Lower lobe of right lung (tissue), 2 donors: ENCODE data around the gene RGS7BP. TPM values are rescaled to one million over a fixed set of nuclear protein-coding genes. Genes with fewer than 3 reads are reported as not detected.

Experiments used
- ATAC-seq, 2 donors: fragments of 200-7000 bp; cut with Tn5 transposase; one replicate each; pipeline ENCODE4 v1.9.1; 2020 to 2022; ENCODE audit warnings: mild to moderate bottlenecking in 2 of 2, moderate library complexity in 2 of 2
- DNase-seq: peaks from one replicate; pipeline ENCODE4 v3.0.0-alpha.2; 2020
- H3K27ac ChIP-seq: fragments of 200-600 bp; one replicate; pipeline ENCODE4 v1.8.0; 2022
- H3K27me3 ChIP-seq: fragments of 200-600 bp; one replicate; pipeline ENCODE4 v1.8.0; 2022; ENCODE audit warnings: low read depth
- H3K36me3 ChIP-seq: fragments of 200-600 bp; one replicate; pipeline ENCODE4 v1.8.0; 2022; ENCODE audit warnings: mild to moderate bottlenecking
- H3K4me1 ChIP-seq: fragments of 200-600 bp; one replicate; pipeline ENCODE4 v1.8.0; 2022
- H3K4me3 ChIP-seq: fragments of 200-600 bp; one replicate; pipeline ENCODE4 v1.8.0; 2022; ENCODE audit warnings: mild to moderate bottlenecking
- H3K9me3 ChIP-seq: fragments of 200-600 bp; one replicate; pipeline ENCODE4 v1.8.0; 2022
- intact Hi-C: fragments of 100-400 bp; cut with DNase I; formaldehyde crosslinking; loops from one replicate; pipeline ENCODE4 v1.11.0; 2022
- total RNA-seq: library from RNA; stranded (reverse); fragmentation: NEBNext Ultra II Directional; extraction: Animal tissue kit (Norgen Biotek cat#: 25700); gene quantifications from one replicate; pipeline ENCODE4 v1.2.1, GENCODE V29; 2021
- TF ChIP-seq, protein P1 (sequence below): fragments of 200-600 bp; IDR thresholded peaks from one replicate; pipeline ENCODE4 v1.8.0; 2022; ENCODE audit warnings: antibody characterized with exemption, mild to moderate bottlenecking
- donor health status: DM: no; HTN: yes; CAD: no; lungs with severe emphysema.

RGS7BP gene
- total RNA-seq, 1 donor from 2014 or later, result 1.6 TPM

DNA sequence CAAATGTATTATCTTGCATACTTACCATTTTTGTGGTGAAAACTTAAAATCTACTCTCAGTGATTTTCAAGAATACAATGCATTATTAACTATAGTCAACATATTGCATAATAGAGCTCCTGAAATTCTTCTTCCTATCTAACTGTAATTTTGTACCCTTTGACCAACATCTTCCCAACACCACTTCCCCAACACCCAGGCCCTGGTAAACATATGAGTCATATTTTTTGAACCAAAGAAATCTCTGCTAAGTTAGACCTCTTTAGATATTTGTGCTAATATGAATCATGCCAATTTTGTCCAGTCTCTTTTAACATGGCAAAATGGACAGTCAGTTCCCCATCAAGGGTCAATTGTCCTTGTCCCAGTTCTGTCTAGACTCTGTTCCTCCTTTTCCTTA, 18.5 kb upstream of the RGS7BP start:
- Histone ChIP-seq H3K27ac (no peak overlapping the region), H3K27me3 (no peaks in the 10 kb centered on the region), H3K9me3 (no peaks in the 10 kb centered on the region), H3K4me1 (no peaks in the 10 kb centered on the region), H3K36me3 (no peaks in the 10 kb centered on the region), H3K4me3 (no peak overlapping the region)
- DNase-seq, result no peak
- intact Hi-C loops, result no loop called here
- ATAC-seq, result no peak
- TF ChIP-seq, protein P1, sequence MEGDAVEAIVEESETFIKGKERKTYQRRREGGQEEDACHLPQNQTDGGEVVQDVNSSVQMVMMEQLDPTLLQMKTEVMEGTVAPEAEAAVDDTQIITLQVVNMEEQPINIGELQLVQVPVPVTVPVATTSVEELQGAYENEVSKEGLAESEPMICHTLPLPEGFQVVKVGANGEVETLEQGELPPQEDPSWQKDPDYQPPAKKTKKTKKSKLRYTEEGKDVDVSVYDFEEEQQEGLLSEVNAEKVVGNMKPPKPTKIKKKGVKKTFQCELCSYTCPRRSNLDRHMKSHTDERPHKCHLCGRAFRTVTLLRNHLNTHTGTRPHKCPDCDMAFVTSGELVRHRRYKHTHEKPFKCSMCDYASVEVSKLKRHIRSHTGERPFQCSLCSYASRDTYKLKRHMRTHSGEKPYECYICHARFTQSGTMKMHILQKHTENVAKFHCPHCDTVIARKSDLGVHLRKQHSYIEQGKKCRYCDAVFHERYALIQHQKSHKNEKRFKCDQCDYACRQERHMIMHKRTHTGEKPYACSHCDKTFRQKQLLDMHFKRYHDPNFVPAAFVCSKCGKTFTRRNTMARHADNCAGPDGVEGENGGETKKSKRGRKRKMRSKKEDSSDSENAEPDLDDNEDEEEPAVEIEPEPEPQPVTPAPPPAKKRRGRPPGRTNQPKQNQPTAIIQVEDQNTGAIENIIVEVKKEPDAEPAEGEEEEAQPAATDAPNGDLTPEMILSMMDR, result no peak

DNA sequence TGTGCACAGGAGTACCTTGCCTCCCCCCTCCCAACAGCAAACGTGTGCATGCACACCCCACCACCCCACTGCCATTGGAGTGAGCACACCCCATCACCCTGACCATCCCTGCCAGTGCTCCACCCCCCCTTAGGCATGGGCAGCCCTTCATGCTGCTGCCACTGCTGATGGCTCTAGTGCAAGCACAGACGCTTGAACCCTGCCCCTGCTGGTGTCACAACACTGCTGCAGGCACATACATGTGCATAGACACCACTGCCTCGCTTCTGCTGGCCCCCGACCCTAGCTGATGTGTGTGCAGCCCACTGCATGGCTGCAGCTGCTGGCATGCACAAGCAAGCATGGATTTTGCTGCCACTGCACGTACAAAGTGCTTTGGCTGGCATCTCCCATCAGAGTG, 16.0 kb upstream of the RGS7BP start:
- Histone ChIP-seq H3K4me3 (no peak overlapping the region), H3K36me3 (no peaks in the 10 kb centered on the region), H3K27me3 (no peaks in the 10 kb centered on the region), H3K4me1 (no peaks in the 10 kb centered on the region), H3K9me3 (no peaks in the 10 kb centered on the region), H3K27ac (no peak overlapping the region)
- TF ChIP-seq, protein P1, result no peak
- intact Hi-C loops, result no loop called here
- DNase-seq (no peak), ATAC-seq (peak in 1 of 2 donors; percentile 34)

DNA sequence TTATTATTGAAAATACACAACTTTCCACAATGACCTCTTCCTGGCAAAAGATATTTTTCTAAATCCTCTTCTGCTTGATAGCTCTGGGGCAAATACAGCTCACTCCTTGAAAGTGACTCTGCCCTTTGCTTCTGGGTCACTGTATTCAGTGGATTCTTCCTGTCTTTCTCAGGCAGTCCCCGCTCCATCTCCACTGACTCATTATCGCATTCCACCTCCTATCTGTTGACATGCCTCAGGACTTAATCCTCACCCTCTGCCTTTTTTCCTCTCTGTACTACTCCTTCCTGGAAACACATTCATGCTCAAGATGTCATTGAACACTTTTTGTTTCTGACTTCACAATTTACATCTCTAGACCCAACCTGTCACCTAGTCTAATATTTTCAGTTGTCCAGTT, 8.4 kb upstream of the RGS7BP start:
- Histone ChIP-seq H3K9me3 (no peaks in the 10 kb centered on the region), H3K27ac (no peak overlapping the region), H3K27me3 (peaks cover 5% of the 10 kb centered on the region), H3K4me3 (no peak overlapping the region), H3K4me1 (no peaks in the 10 kb centered on the region), H3K36me3 (no peaks in the 10 kb centered on the region)
- DNase-seq (no peak), ATAC-seq (no peak)
- intact Hi-C loops, result no loop called here
- TF ChIP-seq, protein P1, result no peak

DNA sequence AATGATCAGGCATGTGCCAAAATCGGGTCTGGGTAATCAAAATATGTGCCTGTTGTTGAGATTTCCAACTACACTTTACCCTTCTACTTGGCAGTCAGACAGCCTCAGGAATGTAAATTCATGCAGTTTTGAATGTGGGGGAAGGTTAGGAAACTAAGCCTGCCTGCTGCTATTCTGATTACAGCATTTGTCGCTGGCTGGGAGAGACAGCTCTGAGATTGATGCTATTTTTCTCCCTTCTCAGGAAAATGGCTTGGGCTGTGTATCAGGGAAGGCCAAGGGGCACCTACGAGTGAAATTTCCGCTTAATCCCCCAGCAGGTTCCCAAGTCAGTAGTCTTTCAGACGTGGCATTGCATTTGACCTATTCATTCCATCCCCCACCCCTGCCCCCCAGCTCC, 3.6 kb upstream of the RGS7BP start:
- DNase-seq, result no peak

DNA sequence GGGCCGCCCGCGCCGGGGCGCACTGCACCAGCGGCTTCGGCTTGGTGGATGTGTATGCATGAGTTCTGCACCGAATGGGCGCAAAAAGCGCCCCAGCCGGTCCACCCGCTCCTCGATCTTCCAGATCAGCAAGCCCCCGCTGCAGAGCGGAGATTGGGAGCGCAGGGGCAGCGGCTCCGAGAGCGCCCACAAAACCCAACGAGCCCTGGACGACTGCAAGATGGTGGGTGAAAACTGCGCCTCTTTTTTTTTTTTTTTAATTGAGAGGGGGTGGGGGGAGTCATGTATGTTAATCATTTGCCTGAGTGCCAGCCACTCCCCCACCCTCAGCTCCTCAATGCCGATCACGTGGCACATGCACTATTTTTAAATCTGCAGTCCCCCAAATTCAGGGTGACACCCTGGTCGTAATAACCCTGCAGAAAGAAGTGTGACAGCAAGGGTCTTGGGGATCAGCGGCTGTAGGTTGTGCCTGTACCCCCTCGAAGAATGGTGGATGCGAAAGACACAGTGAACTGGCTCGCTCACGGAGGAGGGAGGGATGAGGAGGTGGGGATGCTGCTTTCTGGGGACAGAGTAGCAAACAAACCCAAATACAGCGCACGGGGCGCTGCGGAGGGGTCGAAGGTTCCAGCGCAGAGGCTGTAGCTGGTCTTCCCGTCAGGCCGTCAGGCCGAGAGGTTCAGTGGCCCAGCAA, 900 bp downstream of the RGS7BP start:
- Histone ChIP-seq H3K4me3 (peak overlapping the region; percentile 54), H3K36me3 (no peaks in the 10 kb centered on the region), H3K9me3 (no peaks in the 10 kb centered on the region), H3K4me1 (peaks cover 5% of the 10 kb centered on the region), H3K27me3 (peaks cover 40% of the 10 kb centered on the region), H3K27ac (no peak overlapping the region)
- intact Hi-C loops, result no loop called here
- ATAC-seq (peak; percentile 8 to 26), DNase-seq (peak; percentile 45)
- TF ChIP-seq, protein P1, result peak; percentile 19

More for the DNA sequence above, 3.6 kb upstream of the RGS7BP start:
- H3K4me1 ChIP-seq, result peaks cover 5% of the 10 kb centered on the region
- ATAC-seq, result no peak
- H3K36me3 ChIP-seq, result no peaks in the 10 kb centered on the region
- TF ChIP-seq, protein P1, result no peak
- H3K4me3 ChIP-seq, result no peak overlapping the region
- peaks cover 34% of the 10 kb centered on the region for H3K27me3 ChIP-seq
- intact Hi-C loops, result no loop called here
- no peaks in the 10 kb centered on the region for H3K9me3 ChIP-seq
- H3K27ac ChIP-seq, result no peak overlapping the region
